Measurements from ENCODE around the gene CCNG2. TPM values are rescaled to one million over a fixed set of nuclear protein-coding genes. Genes with fewer than 3 reads are reported as not detected.
A peak's percentile ranks its signal among the peaks of the same experiment; 100 is the strongest.

CCNG2 gene, protein sequence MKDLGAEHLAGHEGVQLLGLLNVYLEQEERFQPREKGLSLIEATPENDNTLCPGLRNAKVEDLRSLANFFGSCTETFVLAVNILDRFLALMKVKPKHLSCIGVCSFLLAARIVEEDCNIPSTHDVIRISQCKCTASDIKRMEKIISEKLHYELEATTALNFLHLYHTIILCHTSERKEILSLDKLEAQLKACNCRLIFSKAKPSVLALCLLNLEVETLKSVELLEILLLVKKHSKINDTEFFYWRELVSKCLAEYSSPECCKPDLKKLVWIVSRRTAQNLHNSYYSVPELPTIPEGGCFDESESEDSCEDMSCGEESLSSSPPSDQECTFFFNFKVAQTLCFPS
- 9.2 and 12.9 TPM in 2 replicates for total RNA-seq (2021)
- Bru-seq, nascent RNA, result percentile 61 among the genes with signal in this experiment
- BruChase-seq, experiment 1, labeled RNA remaining after a 2-hour chase, result percentile 73 among the genes with signal in this experiment
- BruChase-seq, experiment 2, labeled RNA remaining after a 6-hour chase, result percentile 49 among the genes with signal in this experiment
- long read RNA-seq, full-length matches to known transcripts, result 20 of 24 reads
- long read RNA-seq, partial matches to known transcripts, result 3 of 24 reads
- long read RNA-seq, other reads (novel, unspliced or antisense), result 1 of 24 reads

DNA sequence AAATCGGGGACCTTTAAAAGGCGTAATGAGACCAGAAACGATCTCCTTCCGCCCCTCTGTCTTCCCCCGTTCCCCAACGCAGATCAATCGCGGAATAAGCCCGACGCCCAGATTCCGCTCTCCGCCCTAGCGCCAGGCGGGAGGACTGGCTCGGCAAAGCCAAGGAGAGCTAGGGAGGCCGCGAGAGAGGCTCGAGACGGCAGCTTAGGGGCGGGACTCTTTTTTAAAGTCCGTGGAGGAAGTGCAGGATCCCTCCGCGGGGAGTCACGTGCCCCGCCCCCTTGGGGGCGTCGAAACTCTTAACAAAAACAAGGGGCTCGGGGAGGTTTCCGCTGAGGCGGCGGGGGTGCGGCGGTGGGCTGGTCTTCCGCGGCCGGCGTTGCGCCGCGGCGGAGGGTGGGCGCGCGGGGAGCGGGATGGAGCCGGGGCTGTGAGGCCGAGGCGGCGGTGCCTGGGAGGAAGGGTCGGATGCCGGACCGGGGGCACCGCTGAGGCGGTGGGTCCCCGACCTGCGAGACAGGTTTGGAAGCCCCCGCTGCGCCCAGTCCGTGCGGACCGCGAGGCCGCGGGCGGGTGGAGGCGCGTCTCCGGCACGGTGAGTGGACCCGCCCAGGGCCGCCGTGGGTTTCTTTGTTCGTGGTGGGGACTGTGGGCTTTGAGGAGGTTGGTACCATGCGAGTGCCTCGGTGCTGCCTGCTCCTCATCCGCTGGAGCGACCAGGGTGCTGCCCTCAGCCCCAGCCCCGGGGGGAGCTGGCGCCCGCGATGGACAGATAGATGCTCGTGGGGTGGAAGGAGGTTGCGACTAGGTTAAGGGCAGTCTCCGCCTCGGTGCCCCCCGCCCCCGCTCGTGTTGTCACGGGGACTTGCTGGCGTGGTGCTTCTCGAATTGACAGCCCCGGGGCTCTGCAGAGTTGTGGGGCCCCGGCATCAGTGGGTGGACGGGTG lies at the start of gene CCNG2:
Gene CCNG2, plus strand, starts transcription at position 296 of the 947 bp plus-strand sequence. CDS start 1,326 bp downstream, outside the sequence.
- H3K27me3 ChIP-seq (replicated peaks; ENCODE audit: insufficient read depth, low read depth, low read length, poor library complexity), result no peaks in the 10 kb centered on the region
- peak; percentile 93 for DNase-seq (ENCODE audit: low spot score)
- TF ChIP-seq EZH2 (IDR thresholded peaks at IDR 0.05; ENCODE audit: borderline replicate concordance, low read depth, low read length, poor library complexity, severe bottlenecking), result no peak
- TF ChIP-seq, protein P1, sequence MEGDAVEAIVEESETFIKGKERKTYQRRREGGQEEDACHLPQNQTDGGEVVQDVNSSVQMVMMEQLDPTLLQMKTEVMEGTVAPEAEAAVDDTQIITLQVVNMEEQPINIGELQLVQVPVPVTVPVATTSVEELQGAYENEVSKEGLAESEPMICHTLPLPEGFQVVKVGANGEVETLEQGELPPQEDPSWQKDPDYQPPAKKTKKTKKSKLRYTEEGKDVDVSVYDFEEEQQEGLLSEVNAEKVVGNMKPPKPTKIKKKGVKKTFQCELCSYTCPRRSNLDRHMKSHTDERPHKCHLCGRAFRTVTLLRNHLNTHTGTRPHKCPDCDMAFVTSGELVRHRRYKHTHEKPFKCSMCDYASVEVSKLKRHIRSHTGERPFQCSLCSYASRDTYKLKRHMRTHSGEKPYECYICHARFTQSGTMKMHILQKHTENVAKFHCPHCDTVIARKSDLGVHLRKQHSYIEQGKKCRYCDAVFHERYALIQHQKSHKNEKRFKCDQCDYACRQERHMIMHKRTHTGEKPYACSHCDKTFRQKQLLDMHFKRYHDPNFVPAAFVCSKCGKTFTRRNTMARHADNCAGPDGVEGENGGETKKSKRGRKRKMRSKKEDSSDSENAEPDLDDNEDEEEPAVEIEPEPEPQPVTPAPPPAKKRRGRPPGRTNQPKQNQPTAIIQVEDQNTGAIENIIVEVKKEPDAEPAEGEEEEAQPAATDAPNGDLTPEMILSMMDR (conservative IDR thresholded peaks at IDR 0.05; ENCODE audit: low read depth, low read length), result no peak
- ChIA-PET CTCF (no interaction called here), POLR2A (ENCODE audit: low non-redundant PET) (interaction anchor here (0.6 kb wide), 1 partner anchor 1615 kb away, joined by 3 read pairs; no protein-coding TSS in a partner anchor)
- no peaks in the 10 kb centered on the region for H3K9me3 ChIP-seq (ENCODE audit: low read depth, low read length, poor library complexity, severe bottlenecking)
- H3K27ac ChIP-seq (ENCODE audit: low read depth, low read length, poor library complexity, severe bottlenecking), result peak within 1 kb of the TSS; percentile 95
- BruUV-seq (replicated peaks), result no TSS peak
- H3K4me1 ChIP-seq (ENCODE audit: insufficient read depth, low read length, poor library complexity, severe bottlenecking), result no peaks in the 10 kb centered on the region
- intact Hi-C loops (cut with micrococcal nuclease; ENCODE audit: unreplicated experiment), result loop anchor here (5.0 kb wide), 1 partner anchor 80 kb away; the partner anchor contains the start of gene CCNI
- H3K36me3 ChIP-seq (ENCODE audit: insufficient read depth, low read length, poor library complexity, severe bottlenecking), result peaks cover 17% of the 10 kb centered on the region
- peak within 1 kb of the TSS; percentile 81 for H3K4me3 ChIP-seq (ENCODE audit: low read depth, low read length, poor library complexity, severe bottlenecking)

DNA sequence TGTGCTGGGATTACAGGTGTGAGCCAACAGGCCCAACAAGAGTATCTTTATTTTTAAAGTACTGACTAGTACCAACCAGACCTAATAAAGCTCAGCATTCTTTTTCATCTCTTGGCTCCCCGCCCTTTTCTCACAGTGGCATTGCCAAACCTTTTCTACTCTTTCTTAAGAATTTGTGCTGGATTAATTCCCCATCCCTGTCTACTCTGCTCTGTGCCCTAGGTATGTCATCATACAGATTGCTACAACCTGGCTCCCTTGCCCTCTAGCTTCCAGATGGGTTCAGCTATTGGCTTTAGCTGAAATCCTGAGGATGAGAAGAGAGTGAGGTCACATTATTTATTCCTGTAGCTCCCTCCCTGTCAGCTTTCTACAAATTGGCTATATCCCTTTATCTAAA lies 46.3 kb upstream of the CCNG2 start:
- H3K27ac ChIP-seq (ENCODE audit: low read depth, low read length, poor library complexity, severe bottlenecking), result no peak overlapping the region
- no peaks in the 10 kb centered on the region for H3K9me3 ChIP-seq (ENCODE audit: low read depth, low read length, poor library complexity, severe bottlenecking)
- BruUV-seq (replicated peaks), result no TSS peak
- ChIA-PET CTCF (no interaction called here), POLR2A (ENCODE audit: low non-redundant PET) (no interaction called here)
- no peak for DNase-seq (ENCODE audit: low spot score)
- intact Hi-C loops (cut with micrococcal nuclease; ENCODE audit: unreplicated experiment), result no loop called here
- TF ChIP-seq, protein P1 (conservative IDR thresholded peaks at IDR 0.05; ENCODE audit: low read depth, low read length), result no peak
- no peak for TF ChIP-seq EZH2 (IDR thresholded peaks at IDR 0.05; ENCODE audit: borderline replicate concordance, low read depth, low read length, poor library complexity, severe bottlenecking)
- no peaks in the 10 kb centered on the region for H3K36me3 ChIP-seq (ENCODE audit: insufficient read depth, low read length, poor library complexity, severe bottlenecking)
- H3K4me3 ChIP-seq (ENCODE audit: low read depth, low read length, poor library complexity, severe bottlenecking), result no peak overlapping the region
- no peaks in the 10 kb centered on the region for H3K27me3 ChIP-seq (replicated peaks; ENCODE audit: insufficient read depth, low read depth, low read length, poor library complexity)
- H3K4me1 ChIP-seq (ENCODE audit: insufficient read depth, low read length, poor library complexity, severe bottlenecking), result no peaks in the 10 kb centered on the region

DNA sequence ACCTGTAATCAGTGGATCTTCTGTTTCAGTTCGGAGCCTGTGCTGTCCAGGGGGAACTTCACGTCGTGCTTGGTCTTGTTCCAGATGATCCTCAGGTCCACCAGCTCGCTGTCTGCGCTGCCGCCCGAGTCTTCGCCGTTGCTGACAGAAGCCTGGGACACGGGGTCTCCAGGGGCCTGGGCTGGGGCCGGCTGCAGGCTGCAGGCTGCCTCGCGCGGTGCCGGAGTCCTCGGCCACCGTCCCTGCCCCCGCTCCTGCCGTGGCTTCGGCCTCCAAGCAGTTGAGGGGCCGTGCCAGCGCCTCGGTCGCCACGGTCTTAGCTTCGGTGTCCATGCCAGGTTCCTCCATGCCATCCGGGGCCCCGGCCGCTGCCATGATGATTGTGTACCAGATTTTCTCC lies 43.9 kb upstream of the CCNG2 start:
- intact Hi-C loops (cut with micrococcal nuclease; ENCODE audit: unreplicated experiment), result no loop called here
- Histone ChIP-seq H3K27ac (ENCODE audit: low read depth, low read length, poor library complexity, severe bottlenecking) (no peak overlapping the region), H3K4me1 (ENCODE audit: insufficient read depth, low read length, poor library complexity, severe bottlenecking) (no peaks in the 10 kb centered on the region), H3K9me3 (ENCODE audit: low read depth, low read length, poor library complexity, severe bottlenecking) (no peaks in the 10 kb centered on the region), H3K4me3 (ENCODE audit: low read depth, low read length, poor library complexity, severe bottlenecking) (no peak overlapping the region), H3K36me3 (ENCODE audit: insufficient read depth, low read length, poor library complexity, severe bottlenecking) (no peaks in the 10 kb centered on the region), H3K27me3 (replicated peaks; ENCODE audit: insufficient read depth, low read depth, low read length, poor library complexity) (no peaks in the 10 kb centered on the region)
- DNase-seq (ENCODE audit: low spot score), result no peak
- no TSS peak for BruUV-seq (replicated peaks)
- POLR2A ChIA-PET (ENCODE audit: low non-redundant PET), result no interaction called here
- no peak for TF ChIP-seq EZH2 (IDR thresholded peaks at IDR 0.05; ENCODE audit: borderline replicate concordance, low read depth, low read length, poor library complexity, severe bottlenecking)
- TF ChIP-seq, protein P1 (conservative IDR thresholded peaks at IDR 0.05; ENCODE audit: low read depth, low read length), result no peak
- CTCF ChIA-PET, result no interaction called here
